NCI-H2081 (cell line): ENCODE measurements around the gene LTBP1.

Experiments used
- DNase-seq, 2 experiments: peaks; one replicate each; lab custom pipeline; 2025; lab: John Stamatoyannopoulos, UW

The LTBP1 gene

GRCh38 chr2:33272001-33272400 is 325.2 kb downstream of the LTBP1 start:
- DNase-seq = no peak

GRCh38 chr2:33273479-33273878 is 326.7 kb downstream of the LTBP1 start:
- no peak for DNase-seq

- DNase-seq = no peak
These were observed 327.8 kb downstream of the LTBP1 start for GRCh38 chr2:33274524-33274923.

GRCh38 chr2:33275689-33276444 is 329.1 kb downstream of the LTBP1 start:
- peak in 1 of 2 experiments; percentile 8 for DNase-seq

GRCh38 chr2:33277002-33277426 is 330.3 kb downstream of the LTBP1 start:
- no peak for DNase-seq

GRCh38 chr2:33278245-33278943 is 331.6 kb downstream of the LTBP1 start:
- no peak for DNase-seq

- DNase-seq = no peak
These were observed 337.5 kb downstream of the LTBP1 start for GRCh38 chr2:33284287-33284686.

GRCh38 chr2:33287507-33288005 is 340.8 kb downstream of the LTBP1 start:
- DNase-seq = no peak

- DNase-seq = peak in 1 of 2 experiments; percentile 10
These were observed 341.3 kb downstream of the LTBP1 start for GRCh38 chr2:33288011-33288410.

GRCh38 chr2:33289961-33290360 is 343.2 kb downstream of the LTBP1 start:
- no peak for DNase-seq

GRCh38 chr2:33291278-33292013 is 344.7 kb downstream of the LTBP1 start:
- peak in 1 of 2 experiments; percentile 61 for DNase-seq

- no peak for DNase-seq
These were observed 345.3 kb downstream of the LTBP1 start for GRCh38 chr2:33292063-33292462.

GRCh38 chr2:33292981-33293595 is 346.3 kb downstream of the LTBP1 start:
- peak; percentile 72 to 85 for DNase-seq

- no peak for DNase-seq
These were observed 351.5 kb downstream of the LTBP1 start for GRCh38 chr2:33298233-33298632.

- no peak for DNase-seq
These were observed 354.6 kb downstream of the LTBP1 start for GRCh38 chr2:33301355-33301754.

- DNase-seq = no peak
These were observed 355.6 kb downstream of the LTBP1 start for GRCh38 chr2:33302348-33302747.

- DNase-seq = peak in 1 of 2 experiments; percentile 61
These were observed 357.5 kb downstream of the LTBP1 start for GRCh38 chr2:33304032-33304864.

- DNase-seq = no peak
These were observed 361.0 kb downstream of the LTBP1 start for GRCh38 chr2:33307659-33308270.

GRCh38 chr2:33312355-33312754 is 365.6 kb downstream of the LTBP1 start:
- DNase-seq = no peak

- DNase-seq = no peak
These were observed 366.3 kb downstream of the LTBP1 start for GRCh38 chr2:33313039-33313438.

- no peak for DNase-seq
These were observed 367.8 kb downstream of the LTBP1 start for GRCh38 chr2:33314541-33314940.
